SK-N-SH (cell line): ENCODE results near the gene SORBS2. TPM values are rescaled to one million over a fixed set of nuclear protein-coding genes. Genes with fewer than 3 reads are reported as not detected.
A peak's percentile ranks its signal among the peaks of the same experiment; 100 is the strongest.

ENCODE experiments used
- CTCF ChIA-PET: fragments of 300-600, 350-600 bp; formaldehyde crosslinking; extraction: SDS; loops from one replicate; lab custom pipeline; 2021; lab: Yijun Ruan, JAX
- POLR2A ChIA-PET: fragments of 350-600 bp; sonication (Branson Sonifier 250); formaldehyde crosslinking; extraction: SDS; loops from one replicate; lab custom pipeline; 2020; ENCODE audit warnings: antibody characterized with exemption, inconsistent platforms; lab: Yijun Ruan, JAX
- DNase-seq: peaks from one replicate; pipeline ENCODE4 v3.0.0; 2012
- H2AFZ ChIP-seq: fragments of 200-600 bp; sonication (generic); 2 replicates; pipeline ENCODE4 v1.8.1; 2016; ENCODE audit warnings: antibody characterized with exemption, mild to moderate bottlenecking, low read depth
- H3F3A ChIP-seq: fragments of 200-600 bp; sonication (generic); replicated peaks from 2 replicates; pipeline ENCODE3; 2016; ENCODE audit warnings: antibody characterized with exemption, mild to moderate bottlenecking; ENCODE audit not compliant: insufficient read depth
- H3K27ac ChIP-seq, 2 experiments: fragments of 200-500 bp in 1 of 2; fragments of 200-600 bp in 1 of 2; sonication (Bioruptor generic) in 1 of 2; sonication (generic), shearing (Covaris generic) in 1 of 2; 2 replicates each; pipeline versions ENCODE4 v1.5.1 to v1.6.1; 2014 to 2016; ENCODE audit warnings: low read depth in 2 of 2, inconsistent platforms in 1 of 2, low read length in 1 of 2, mild to moderate bottlenecking in 1 of 2, mixed read lengths in 1 of 2
- H3K27me3 ChIP-seq: fragments of 200-600 bp; sonication (generic), shearing (Covaris generic); 2 replicates; pipeline ENCODE4 v1.6.1; 2016; ENCODE audit warnings: mixed run types; ENCODE audit not compliant: insufficient read depth
- H3K36me3 ChIP-seq, 2 experiments: fragments of 200-500 bp in 1 of 2; fragments of 200-600 bp in 1 of 2; sonication (Bioruptor generic) in 1 of 2; sonication (generic) in 1 of 2; replicated peaks in 1 of 2; 2 replicates each; pipeline versions ENCODE3 to v1.5.1; 2014 to 2016; ENCODE audit warnings: low read length in 1 of 2, mild to moderate bottlenecking in 1 of 2; ENCODE audit not compliant: insufficient read depth in 2 of 2, control insufficient read depth in 1 of 2
- H3K4me1 ChIP-seq, 2 experiments: fragments of 200-500 bp in 1 of 2; fragments of 200-600 bp in 1 of 2; sonication (Bioruptor generic) in 1 of 2; sonication (generic), shearing (Covaris generic) in 1 of 2; 2 replicates each; pipeline versions ENCODE4 v1.5.1 to v1.6.1; 2014 to 2016; ENCODE audit warnings: low read depth in 1 of 2, low read length in 1 of 2, mixed run types in 1 of 2; ENCODE audit not compliant: insufficient read depth in 2 of 2, control insufficient read depth in 1 of 2
- H3K4me2 ChIP-seq: fragments of 200-600 bp; sonication (generic), shearing (Covaris generic); 2 replicates; pipeline ENCODE4 v1.6.1; 2017; ENCODE audit warnings: mixed run types
- H3K4me3 ChIP-seq, 2 experiments: fragments of 200-500 bp in 1 of 2; fragments of 200-600 bp in 1 of 2; sonication (Bioruptor generic) in 1 of 2; sonication (generic), shearing (Covaris generic) in 1 of 2; 2 replicates each; pipeline versions ENCODE4 v1.5.1 to v1.8.1; 2014 to 2016; ENCODE audit warnings: low read depth in 2 of 2, inconsistent platforms in 1 of 2, low read length in 1 of 2, mild to moderate bottlenecking in 1 of 2, mixed read lengths in 1 of 2, moderate library complexity in 1 of 2
- H3K79me2 ChIP-seq: fragments of 200-600 bp; sonication (generic); 2 replicates; pipeline ENCODE4 v1.8.1; 2017; ENCODE audit warnings: mild to moderate bottlenecking; ENCODE audit not compliant: insufficient read depth
- H3K9ac ChIP-seq: fragments of 200-600 bp; sonication (generic); 2 replicates; pipeline ENCODE4 v1.6.1; 2017; ENCODE audit warnings: mixed run types
- H3K9me2 ChIP-seq: fragments of 200-600 bp; sonication (generic); 2 replicates; pipeline ENCODE4 v1.6.1; 2017; ENCODE audit warnings: mixed run types
- H3K9me3 ChIP-seq: fragments of 200-600 bp; sonication (generic); 2 replicates; pipeline ENCODE4 v1.6.1; 2017; ENCODE audit warnings: mixed run types, mild to moderate bottlenecking, moderate library complexity
- H4K20me1 ChIP-seq: fragments of 200-600 bp; sonication (generic); 2 replicates; pipeline ENCODE4 v1.6.1; 2017; ENCODE audit warnings: mild to moderate bottlenecking, mixed run types; ENCODE audit not compliant: insufficient read depth
- ELF1 ChIP-seq: IDR thresholded peaks from 2 replicates; pipeline ENCODE4 v1.4.0; 2012
- FOSL2 ChIP-seq: IDR thresholded peaks from 2 replicates; pipeline ENCODE4 v1.4.0; 2012; ENCODE audit warnings: low read depth, mild to moderate bottlenecking, moderate library complexity, borderline replicate concordance
- IRF3 ChIP-seq: fragments of 150-350 bp; IDR thresholded peaks from 2 replicates; pipeline ENCODE4 v1.6.1; 2016; ENCODE audit warnings: mild to moderate bottlenecking, low read depth, low read length
- MAX ChIP-seq: IDR thresholded peaks from 2 replicates; pipeline ENCODE4 v1.4.0; 2012; ENCODE audit warnings: low read depth
- MXI1 ChIP-seq: IDR thresholded peaks from 2 replicates; pipeline ENCODE4 v1.6.1; 2012; ENCODE audit warnings: mild to moderate bottlenecking, low read depth, low read length, improper control_type of control experiment
- NFIC ChIP-seq: IDR thresholded peaks from 2 replicates; pipeline ENCODE4 v1.4.0; 2012; ENCODE audit warnings: borderline replicate concordance
- POLR2AphosphoS5 ChIP-seq: IDR thresholded peaks from 2 replicates; pipeline ENCODE4 v1.6.1; 2012; ENCODE audit warnings: low read depth, low read length
- RCOR1 ChIP-seq: fragments of 150-350 bp; IDR thresholded peaks from 2 replicates; pipeline ENCODE4 v1.6.1; 2017; ENCODE audit warnings: antibody characterized with exemption, low read length
- RFX5 ChIP-seq: IDR thresholded peaks from 2 replicates; pipeline ENCODE4 v1.6.1; 2012; ENCODE audit warnings: mild to moderate bottlenecking, improper control_type of control experiment, low read length
- SIN3A ChIP-seq: IDR thresholded peaks from 2 replicates; pipeline ENCODE4 v1.6.1; 2012; ENCODE audit warnings: low read depth, mild to moderate bottlenecking, low read length, moderate library complexity, borderline replicate concordance
- TAF1 ChIP-seq: IDR thresholded peaks from 2 replicates; pipeline ENCODE4 v1.6.1; 2012; ENCODE audit warnings: low read depth, mild to moderate bottlenecking, low read length, moderate library complexity, borderline replicate concordance
- TCF12 ChIP-seq: IDR thresholded peaks from 2 replicates; pipeline ENCODE4 v1.4.0; 2012
- TEAD4 ChIP-seq: IDR thresholded peaks from 2 replicates; pipeline ENCODE4 v1.4.0; 2012; ENCODE audit warnings: mild to moderate bottlenecking, borderline replicate concordance; ENCODE audit not compliant: insufficient read depth
- YY1 ChIP-seq: IDR thresholded peaks from 2 replicates; pipeline ENCODE4 v1.4.0; 2012; ENCODE audit warnings: low read depth, mild to moderate bottlenecking
- WGBS: methylation state at CpG from one replicate; pipeline ENCODE4 v1.1.6; 2017; ENCODE audit warnings: low lambda C conversion rate; 5-methylcytosine and 5-hydroxymethylcytosine counted together
- polyA plus RNA-seq, 3 experiments: library from polyadenylated mRNA; depleted of rRNA; stranded (reverse); fragments of >200 nt; gene quantifications; 2 replicates each; pipeline ENCODE4 v1.2.3, GENCODE V29; 2012

Gene SORBS2
- polyA plus RNA-seq, 1 of the 3 experiments (the other 2 are of a cell fraction) = 2.5 TPM

- TF ChIP-seq RCOR1 = 0 out of 2 replicates have a peak, but pooled peaks have one; percentile 22
- no peak for TF ChIP-seq FOSL2
- H3K4me2 ChIP-seq = no peak overlapping the region
- no peak overlapping the region for H3K27ac ChIP-seq
- no peaks in the 10 kb centered on the region for H3K9me2 ChIP-seq
- peaks cover 4 to 10% of the 10 kb centered on the region in 2 experiments; a peak in 3 of 4 replicates for H3K4me1 ChIP-seq
- H3K79me2 ChIP-seq = no peaks in the 10 kb centered on the region
- no peak for DNase-seq
- no peaks in the 10 kb centered on the region for H3F3A ChIP-seq
- H2AFZ ChIP-seq = no peak overlapping the region
- H4K20me1 ChIP-seq = no peaks in the 10 kb centered on the region
- no peak overlapping the region for H3K4me3 ChIP-seq
- POLR2A ChIA-PET = no interaction called here
- H3K36me3 ChIP-seq = no peaks in the 10 kb centered on the region
- no peak overlapping the region for H3K9ac ChIP-seq
- H3K27me3 ChIP-seq = no peaks in the 10 kb centered on the region
- H3K9me3 ChIP-seq = no peaks in the 10 kb centered on the region
- CTCF ChIA-PET = interaction anchor here (1.3 kb wide), 1 partner anchor 189 kb away, joined by 4 read pairs; no protein-coding TSS in a partner anchor
These were observed 21.1 kb upstream of the SORBS2 start for GRCh38 chr4:185833055-185833598.

- no peak overlapping the region for H3K27ac ChIP-seq
- H3K79me2 ChIP-seq = no peaks in the 10 kb centered on the region
These were observed 19.3 kb upstream of the SORBS2 start for GRCh38 chr4:185831125-185831815.

More at GRCh38 chr4:185831125-185831815, 19.3 kb upstream of the SORBS2 start:
- no peaks in the 10 kb centered on the region for H3F3A ChIP-seq
- no peaks in the 10 kb centered on the region for H3K9me2 ChIP-seq
- no peaks in the 10 kb centered on the region for H3K36me3 ChIP-seq
- H3K4me2 ChIP-seq = no peak overlapping the region
- ChIA-PET POLR2A (no interaction called here), CTCF (interaction anchor here (1.4 kb wide), 1 partner anchor 190 kb away, joined by 5 read pairs; no protein-coding TSS in a partner anchor)
- H3K9ac ChIP-seq = no peak overlapping the region
- TF ChIP-seq TEAD4 = no peak
- TF ChIP-seq NFIC = no peak
- TF ChIP-seq POLR2AphosphoS5 = no peak
- no peak for TF ChIP-seq YY1
- TF ChIP-seq SIN3A = no peak
- no peak for TF ChIP-seq MAX
- TF ChIP-seq ELF1 = no peak
- TF ChIP-seq IRF3 = no peak
- no peak for TF ChIP-seq RCOR1
- no peak for TF ChIP-seq TAF1
- TF ChIP-seq MXI1 = no peak
- no peak for TF ChIP-seq FOSL2
- no peak for TF ChIP-seq RFX5
- TF ChIP-seq TCF12 = no peak
- no peaks in the 10 kb centered on the region for H3K27me3 ChIP-seq
- no peaks in the 10 kb centered on the region for H3K9me3 ChIP-seq
- H4K20me1 ChIP-seq = no peaks in the 10 kb centered on the region
- no peak overlapping the region for H2AFZ ChIP-seq
- 90% methylated on average over 5 of the region's 5 CpGs for WGBS
- H3K4me3 ChIP-seq = no peak overlapping the region
- no peak for DNase-seq
- peaks cover 0 to 2% of the 10 kb centered on the region in 2 experiments; a peak in 2 of 4 replicates for H3K4me1 ChIP-seq
